GM12878 (cell line): ENCODE data around the gene ERFL. TPM values are rescaled to one million over a fixed set of nuclear protein-coding genes. Genes with fewer than 3 reads are reported as not detected.

Experiments used
- ATAC-seq: fragments of 200-7000 bp; cut with Tn5 transposase; 3 replicates; pipeline ENCODE4 v1.9.1; 2020; ENCODE audit warnings: mild to moderate bottlenecking, moderate library complexity
- BruUV-seq: library from RNA; stranded (reverse); fragments of 400-500 nt; replicated peaks from 2 replicates; lab custom pipeline; 2021; lab: Mats Ljungman, UMichigan
- CTCF ChIA-PET: fragments of 300-600 bp; sonication (Branson Sonifier 250); formaldehyde crosslinking; extraction: SDS; loops from one replicate; lab custom pipeline; 2021; ENCODE audit warnings: inconsistent platforms; lab: Yijun Ruan, JAX
- POLR2A ChIA-PET: fragments of 350-600 bp; formaldehyde crosslinking; extraction: SDS; loops from one replicate; lab custom pipeline; 2021; ENCODE audit warnings: inconsistent platforms; lab: Charles Lee
- RAD21 ChIA-PET: fragments of 300-600 bp; sonication (Branson Sonifier 250); formaldehyde crosslinking; loops from one replicate; lab custom pipeline; 2023; ENCODE audit warnings: antibody characterized with exemption; ENCODE audit not compliant: unreplicated experiment; lab: Charles Lee
- SMC1A ChIA-PET: fragments of 300-600 bp; sonication (Branson Sonifier 250); formaldehyde crosslinking; loops from one replicate; lab custom pipeline; 2023; ENCODE audit not compliant: unreplicated experiment, uncharacterized antibody; lab: Charles Lee
- DNase-seq: peaks from one replicate; pipeline ENCODE4 v3.0.0-alpha.2; 2011; ENCODE audit warnings: low read depth, low spot score
- FAIRE-seq: peaks from 3 replicates; lab custom pipeline; 2011; peaks lifted over from hg19 to GRCh38; lab: Jason Lieb, UNC
- H2AFZ ChIP-seq: 2 replicates; pipeline ENCODE4 v1.6.0; 2011; ENCODE audit warnings: low read depth, low read length, control low read depth; ENCODE audit not compliant: control insufficient read depth
- H3K27ac ChIP-seq: 2 replicates; pipeline ENCODE4 v1.5.1; 2011; ENCODE audit warnings: control low read depth; ENCODE audit not compliant: control insufficient read depth, insufficient read depth
- H3K27me3 ChIP-seq, 2 experiments: replicated peaks in 1 of 2; 2 replicates each; pipeline versions ENCODE4 v1.6.0 to v1.6.1; 2011; ENCODE audit warnings: low read length in 1 of 2; ENCODE audit not compliant: control insufficient read depth in 2 of 2, insufficient read depth in 2 of 2
- H3K36me3 ChIP-seq, 2 experiments: 2 replicates each; pipeline ENCODE4 v1.5.1; 2011; ENCODE audit warnings: low read length in 1 of 2; ENCODE audit not compliant: control insufficient read depth in 2 of 2, insufficient read depth in 2 of 2
- H3K4me1 ChIP-seq: 2 replicates; pipeline ENCODE4 v1.6.1; 2011; ENCODE audit warnings: mild to moderate bottlenecking, low read length, moderate library complexity, mixed read lengths; ENCODE audit not compliant: control insufficient read depth, insufficient read depth
- H3K4me2 ChIP-seq: 2 replicates; pipeline ENCODE4 v1.6.0; 2011; ENCODE audit warnings: control low read depth; ENCODE audit not compliant: control insufficient read depth, insufficient read depth
- H3K4me3 ChIP-seq: fragments of 200-600 bp; sonication (generic); 2 replicates; pipeline ENCODE4 v1.5.1; 2016
- H3K79me2 ChIP-seq: 2 replicates; pipeline ENCODE4 v1.6.0; 2011; ENCODE audit warnings: low read length; ENCODE audit not compliant: control insufficient read depth, insufficient read depth
- H3K9ac ChIP-seq: 2 replicates; pipeline ENCODE4 v1.8.0; 2011; ENCODE audit warnings: low read length, control low read depth, mixed read lengths; ENCODE audit not compliant: control insufficient read depth, insufficient read depth
- H3K9me3 ChIP-seq: replicated peaks from 3 replicates; pipeline ENCODE4 v1.5.1; 2011; ENCODE audit warnings: mild to moderate bottlenecking, low read length; ENCODE audit not compliant: control insufficient read depth, insufficient read depth
- H4K20me1 ChIP-seq: 2 replicates; pipeline ENCODE4 v1.6.0; 2011; ENCODE audit not compliant: control insufficient read depth, insufficient read depth
- ATF7 ChIP-seq: fragments of 450-650 bp; IDR thresholded peaks from 2 replicates; pipeline ENCODE4 v1.6.1; 2016; ENCODE audit warnings: low read depth, mild to moderate bottlenecking
- BCL3 ChIP-seq: IDR thresholded peaks from 2 replicates; pipeline ENCODE4 v1.6.1; 2011; ENCODE audit warnings: borderline replicate concordance, low read depth, mild to moderate bottlenecking, moderate library complexity, low read length; ENCODE audit not compliant: insufficient read depth, poor library complexity, severe bottlenecking
- DPF2 ChIP-seq: fragments of 450-650 bp; IDR thresholded peaks from 2 replicates; pipeline ENCODE4 v1.6.1; 2017; ENCODE audit warnings: mild to moderate bottlenecking
- ETV6 ChIP-seq, 2 experiments: fragments of 450-650 bp in 1 of 2; IDR thresholded peaks in 1 of 2; conservative IDR thresholded peaks in 1 of 2; 2 replicates each; pipeline ENCODE4 v1.6.1; 2014; ENCODE audit warnings: antibody characterized with exemption in 1 of 2, borderline replicate concordance in 1 of 2, low read depth in 1 of 2, mild to moderate bottlenecking in 1 of 2, moderate library complexity in 1 of 2
- HDAC6 ChIP-seq: fragments of 200-600 bp; sonication (generic); IDR thresholded peaks from one replicate; pipeline ENCODE4 v1.8.0; 2017; ENCODE audit warnings: antibody characterized with exemption; ENCODE audit not compliant: unreplicated experiment
- HDGF ChIP-seq: fragments of 450-650 bp; IDR thresholded peaks from 2 replicates; pipeline ENCODE4 v1.6.1; 2016; ENCODE audit warnings: antibody characterized with exemption
- LARP7 ChIP-seq: fragments of 450-650 bp; IDR thresholded peaks from 2 replicates; pipeline ENCODE4 v1.6.1; 2017; ENCODE audit warnings: mild to moderate bottlenecking
- MEF2A ChIP-seq: IDR thresholded peaks from 2 replicates; pipeline ENCODE4 v1.6.1; 2011; ENCODE audit warnings: low read depth, mild to moderate bottlenecking, low read length, moderate library complexity; ENCODE audit not compliant: insufficient read depth
- NRF1 ChIP-seq: conservative IDR thresholded peaks from 2 replicates; pipeline ENCODE4 v1.6.1; 2011; ENCODE audit warnings: mild to moderate bottlenecking, low read depth, low read length, improper control_type of control experiment
- PAX8 ChIP-seq: fragments of 450-650 bp; IDR thresholded peaks from 2 replicates; pipeline ENCODE4 v1.6.1; 2017; ENCODE audit warnings: mild to moderate bottlenecking, moderate library complexity
- POLR2A ChIP-seq: IDR thresholded peaks from 2 replicates; pipeline ENCODE4 v1.6.1; 2011; ENCODE audit warnings: low read depth, mild to moderate bottlenecking, low read length
- ZSCAN29 ChIP-seq: fragments of 450-650 bp; IDR thresholded peaks from 2 replicates; pipeline ENCODE4 v1.6.1; 2017; ENCODE audit warnings: mild to moderate bottlenecking, moderate library complexity
- WGBS: methylation state at CpG from one replicate; pipeline ENCODE4 v1.1.6; 2016; ENCODE audit warnings: low lambda C conversion rate; ENCODE audit not compliant: insufficient replicate concordance, insufficient coverage; ENCODE audit errors: missing lambda C conversion rate; 5-methylcytosine and 5-hydroxymethylcytosine counted together
- in situ Hi-C: fragments of 300-500 bp; cut with MboI; formaldehyde crosslinking; loops from 9 replicates; pipeline ENCODE4 v1.14.3; 2018; ENCODE audit warnings: mixed read lengths
- intact Hi-C: fragments of 100-400 bp; cut with micrococcal nuclease; formaldehyde crosslinking; loops from one replicate; pipeline ENCODE4 v1.14.2; 2022; ENCODE audit not compliant: unreplicated experiment
- polyA plus RNA-seq, 11 experiments: library from polyadenylated mRNA; depleted of rRNA in 4 of 11; unstranded in 6 of 11; stranded (reverse) in 5 of 11; fragments of >200 nt; fragmentation: Nextera tagmentation in 4 of 11; fragmentation: Illumina TruSeq in 1 of 11; extraction: Ambion mirVana in 4 of 11; extraction: Trizol in 1 of 11; gene quantifications; 1 replicate in 1 of 11; 2 replicates in 10 of 11; pipeline versions ENCODE4 v1.2.1 to v1.2.3, GENCODE V29; 2011 to 2016; ENCODE audit warnings: inconsistent platforms in 2 of 11, missing spikeins in 2 of 11, low read depth in 1 of 11
- total RNA-seq, 4 experiments: library from RNA; depleted of rRNA in 3 of 4; stranded (reverse); fragments of >200 nt in 3 of 4; fragmentation: Illumina TruSeq in 1 of 4; extraction: Trizol in 1 of 4; gene quantifications; 2 replicates each; pipeline versions ENCODE4 v1.2.1 to v1.2.3, GENCODE V29; 2013 to 2021

The ERFL gene
- total and polyA plus RNA-seq, 10 of the 15 experiments (the other 5 are each of a cell fraction or from before 2014, with no cell fraction given) = 0.04 to 0.10 (median 0.05) TPM; not detected in 7

- H3K36me3 ChIP-seq = peaks cover 3 to 4% of the 10 kb centered on the region in 2 experiments; a peak in 3 of 4 replicates
- no TSS peak for BruUV-seq
- H3K27ac ChIP-seq = no peak overlapping the region
Observed at GRCh38 chr19:41880329-41880708, 47.9 kb downstream of the ERFL start.

More at GRCh38 chr19:41880329-41880708, 47.9 kb downstream of the ERFL start:
- Histone ChIP-seq H3K9me3 (no peaks in the 10 kb centered on the region), H3K4me2 (no peak overlapping the region), H2AFZ (no peak overlapping the region), H4K20me1 (no peaks in the 10 kb centered on the region), H3K4me1 (peaks cover 30% of the 10 kb centered on the region), H3K27me3 (no peaks in the 10 kb centered on the region), H3K79me2 (peaks cover 63% of the 10 kb centered on the region), H3K4me3 (no peak overlapping the region), H3K9ac (no peak overlapping the region)
- TF ChIP-seq POLR2A = no peak
- no peak for TF ChIP-seq ATF7
- TF ChIP-seq MEF2A = no peak
- no peak for TF ChIP-seq NRF1
- no peak for TF ChIP-seq ZSCAN29
- no peak for TF ChIP-seq DPF2
- peak in 1 of 2 experiments; percentile 68; a peak in 2 of 4 replicates for TF ChIP-seq ETV6 (conservative IDR thresholded peaks at IDR 0.05 in 1 of 2, IDR thresholded peaks at IDR 0.05 in 1 of 2; ENCODE audit: borderline replicate concordance in 1 of 2, low read depth in 1 of 2)
- TF ChIP-seq HDGF = 0 out of 2 replicates have a peak, but pooled peaks have one; percentile 27
- no peak for TF ChIP-seq BCL3
- no peak for TF ChIP-seq LARP7
- no peak for TF ChIP-seq PAX8
- TF ChIP-seq HDAC6 = no peak
- WGBS = 52% methylated on average over 5 of the region's 5 CpGs
- intact Hi-C loops = no loop called here
- CTCF ChIA-PET = no interaction called here
- FAIRE-seq = no peak
- no peak for DNase-seq
- ATAC-seq = no peak
- SMC1A ChIA-PET = no interaction called here
- RAD21 ChIA-PET = no interaction called here
- in situ Hi-C loops = no loop called here
- POLR2A ChIA-PET = no interaction called here
